Breast epithelium (tissue), 3 donors: ENCODE results near the gene BAZ2B.

Experiments
- CTCF ChIP-seq, 3 donors: fragments of 450-650 bp; IDR thresholded peaks; one replicate each; pipeline ENCODE4 v1.5.1; 2016 to 2017; ENCODE audit warnings: antibody characterized with exemption in 3 of 3, mild to moderate bottlenecking in 3 of 3, moderate library complexity in 3 of 3
- POLR2A ChIP-seq: fragments of 450-650 bp; IDR thresholded peaks from one replicate; pipeline ENCODE4 v1.6.1; 2016; ENCODE audit warnings: antibody characterized with exemption, mild to moderate bottlenecking, moderate library complexity

- TF ChIP-seq POLR2A (no peak), CTCF (IDR thresholded peaks at IDR 0.05) (no peak)
Observed at GRCh38 chr2:159396799-159397198, 219.5 kb downstream of the BAZ2B start.
